ENCODE results near the gene TXNRD3. TPM values are rescaled to one million over a fixed set of nuclear protein-coding genes. Genes with fewer than 3 reads are reported as not detected.

Gene TXNRD3
- polyA plus RNA-seq, 1 of the 3 experiments (the other 2 are of a cell fraction): 4.7 TPM

GRCh38 chr3:126577261-126577660, 77.7 kb downstream of the TXNRD3 start:
- Histone ChIP-seq H3K9ac (no peak overlapping the region), H3K9me3 (no peaks in the 10 kb centered on the region), H3K27me3 (ENCODE audit: insufficient read depth) (no peaks in the 10 kb centered on the region), H3K36me3 (replicated peaks in 1 of 2; ENCODE audit: control insufficient read depth in 1 of 2, insufficient read depth in 2 of 2, low read length in 1 of 2) (no peaks in the 10 kb centered on the region), H4K20me1 (ENCODE audit: insufficient read depth) (no peaks in the 10 kb centered on the region), H3K4me1 (ENCODE audit: control insufficient read depth in 1 of 2, insufficient read depth in 2 of 2, low read depth in 1 of 2, low read length in 1 of 2) (no peaks in the 10 kb centered on the region; a peak in 1 of 4 replicates), H3K27ac (ENCODE audit: low read depth in 2 of 2, low read length in 1 of 2) (no peak overlapping the region), H3K9me2 (no peaks in the 10 kb centered on the region), H3K4me2 (no peak overlapping the region), H3K79me2 (ENCODE audit: insufficient read depth) (no peaks in the 10 kb centered on the region), H3K4me3 (ENCODE audit: low read depth in 2 of 2, low read length in 1 of 2) (no peak overlapping the region), H2AFZ (ENCODE audit: low read depth) (no peak overlapping the region), H3F3A (replicated peaks; ENCODE audit: insufficient read depth) (no peaks in the 10 kb centered on the region)
- TF ChIP-seq NRF1 (IDR thresholded peaks at IDR 0.05; ENCODE audit: low read depth, low read length): no peak
- TF ChIP-seq GABPA (IDR thresholded peaks at IDR 0.05; ENCODE audit: low read depth): no peak
- TF ChIP-seq ELF1 (IDR thresholded peaks at IDR 0.05): no peak
- TF ChIP-seq SMC3 (IDR thresholded peaks at IDR 0.05; ENCODE audit: low read depth, low read length): no peak
- no peak for TF ChIP-seq USF2 (IDR thresholded peaks at IDR 0.05; ENCODE audit: borderline replicate concordance, low read depth, low read length)
- no peak for TF ChIP-seq CTCF (IDR thresholded peaks at IDR 0.05)
- no peak for TF ChIP-seq REST (IDR thresholded peaks at IDR 0.05; ENCODE audit: low read depth, low read length)
- no peak for TF ChIP-seq TCF12 (IDR thresholded peaks at IDR 0.05)
- TF ChIP-seq JUND (IDR thresholded peaks at IDR 0.05): no peak
- TF ChIP-seq USF1 (IDR thresholded peaks at IDR 0.05; ENCODE audit: borderline replicate concordance, low read depth): no peak
- no peak for DNase-seq
- 67% methylated on average over 2 of the region's 2 CpGs for WGBS (ENCODE audit: low lambda C conversion rate)
- ChIA-PET POLR2A (no interaction called here), CTCF (no interaction called here)
